ENCODE measurements around the gene POLR1A.

Gene POLR1A

DNA sequence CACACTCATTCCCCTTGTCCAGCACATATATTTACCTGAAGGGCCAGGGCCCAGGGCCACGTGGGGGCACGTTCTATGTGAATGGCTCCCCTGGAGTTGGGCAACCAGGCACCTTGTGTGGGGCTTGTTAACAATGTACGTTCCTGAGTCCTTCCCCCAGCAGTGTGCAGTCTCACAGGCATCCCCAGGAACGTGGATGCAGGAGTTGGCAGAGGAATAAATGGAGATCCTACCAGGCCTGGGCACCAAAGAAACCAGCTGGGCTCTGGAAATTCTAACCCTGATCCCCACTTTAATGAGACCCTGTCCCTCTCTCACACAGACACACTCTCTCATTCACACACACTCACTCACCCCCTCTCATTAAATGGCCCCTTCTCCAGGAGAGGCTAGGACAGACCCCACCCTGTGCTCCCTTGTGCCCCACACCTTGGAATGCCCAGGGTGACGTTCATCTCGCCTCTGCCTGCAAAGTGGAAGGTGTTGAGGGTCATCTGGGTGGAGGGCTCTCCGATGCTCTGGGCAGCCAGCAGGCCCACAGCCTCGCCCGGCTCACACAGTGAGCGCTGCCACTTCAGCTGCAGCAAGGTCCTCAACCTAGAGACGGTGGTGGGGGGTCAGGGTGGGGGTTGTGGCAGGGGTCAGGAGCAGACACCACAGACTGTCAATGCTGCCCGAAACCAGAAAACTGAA is 65.6 kb downstream of the POLR1A start:
- no peak overlapping the region for H3K9ac ChIP-seq (ENCODE audit: low read length)
- DNase-seq = no peak
- H3K4ac ChIP-seq (ENCODE audit: low read depth in 1 of 2, low read length in 2 of 2) = no peak overlapping the region
- no peak overlapping the region for H2BK15ac ChIP-seq (ENCODE audit: low read depth, poor library complexity, severe bottlenecking)
- H2BK12ac ChIP-seq (ENCODE audit: low read length in 2 of 2) = peak overlapping the region; percentile 27 to 59
- no peak overlapping the region for H2AK5ac ChIP-seq (ENCODE audit: low read length, severe bottlenecking)
- H3K4me1 ChIP-seq (ENCODE audit: control insufficient read depth, insufficient read depth, low read depth, low read length) = peaks cover 38% of the 10 kb centered on the region
- H3K36me3 ChIP-seq (ENCODE audit: control insufficient read depth in 1 of 2, insufficient read depth in 2 of 2, low read depth in 1 of 2, low read length in 2 of 2) = peaks cover 68 to 75% of the 10 kb centered on the region in 2 experiments
- WGBS = 96% methylated on average over 12 of the region's 12 CpGs
- no peak overlapping the region for H3K14ac ChIP-seq (ENCODE audit: low read length in 2 of 2)
- no peak overlapping the region for H2AFZ ChIP-seq (ENCODE audit: low read depth, low read length)
- no peak overlapping the region for H3K4me3 ChIP-seq (ENCODE audit: insufficient read depth in 1 of 2, low read depth in 1 of 2, low read length in 2 of 2)
- no peak overlapping the region for H2BK5ac ChIP-seq (ENCODE audit: low read depth, low read length, poor library complexity, severe bottlenecking)
- no peak overlapping the region for H3K27ac ChIP-seq (ENCODE audit: low read length, poor library complexity, severe bottlenecking)
- H3K9me3 ChIP-seq (ENCODE audit: control insufficient read depth, low read length) = no peaks in the 10 kb centered on the region
- H3K27me3 ChIP-seq (ENCODE audit: control insufficient read depth in 1 of 2, insufficient read depth in 1 of 2, low read length in 2 of 2) = no peaks in the 10 kb centered on the region
- no peaks in the 10 kb centered on the region for H3K79me1 ChIP-seq (replicated peaks; ENCODE audit: low read length, poor library complexity, severe bottlenecking)
- H4K8ac ChIP-seq (ENCODE audit: low read length) = peak overlapping the region; percentile 16
- peak overlapping the region; percentile 2 to 18 for H3K18ac ChIP-seq (ENCODE audit: low read depth in 1 of 2, low read length in 2 of 2)
- no peak overlapping the region for H2BK120ac ChIP-seq (ENCODE audit: low read depth, low read length)
- H3K4me2 ChIP-seq (ENCODE audit: low read length, poor library complexity, severe bottlenecking) = no peak overlapping the region
- H3K23ac ChIP-seq (ENCODE audit: low read length in 2 of 2) = no peak overlapping the region
- H4K91ac ChIP-seq (ENCODE audit: low read length) = no peak overlapping the region

- no peak overlapping the region for H2BK15ac ChIP-seq (ENCODE audit: low read depth, poor library complexity, severe bottlenecking)
- peak overlapping the region in 1 of 2 experiments; percentile 88 for H3K18ac ChIP-seq (ENCODE audit: low read depth in 1 of 2, low read length in 2 of 2)
- H3K23ac ChIP-seq (ENCODE audit: low read length in 2 of 2) = no peak overlapping the region
- H3K36me3 ChIP-seq (ENCODE audit: control insufficient read depth in 1 of 2, insufficient read depth in 2 of 2, low read depth in 1 of 2, low read length in 2 of 2) = peaks cover 60 to 71% of the 10 kb centered on the region in 2 experiments
- H3K4me3 ChIP-seq (ENCODE audit: insufficient read depth in 1 of 2, low read depth in 1 of 2, low read length in 2 of 2) = no peak overlapping the region
- no peaks in the 10 kb centered on the region for H3K9me3 ChIP-seq (ENCODE audit: control insufficient read depth, low read length)
- H3K4ac ChIP-seq (ENCODE audit: low read depth in 1 of 2, low read length in 2 of 2) = no peak overlapping the region
- H4K91ac ChIP-seq (ENCODE audit: low read length) = peak overlapping the region; percentile 8
- no peak overlapping the region for H2BK5ac ChIP-seq (ENCODE audit: low read depth, low read length, poor library complexity, severe bottlenecking)
- H2BK120ac ChIP-seq (ENCODE audit: low read depth, low read length) = no peak overlapping the region
- H3K4me1 ChIP-seq (ENCODE audit: control insufficient read depth, insufficient read depth, low read depth, low read length) = peaks cover 38% of the 10 kb centered on the region
- no peak overlapping the region for H3K9ac ChIP-seq (ENCODE audit: low read length)
- no peak overlapping the region for H4K8ac ChIP-seq (ENCODE audit: low read length)
- H3K4me2 ChIP-seq (ENCODE audit: low read length, poor library complexity, severe bottlenecking) = no peak overlapping the region
- no peaks in the 10 kb centered on the region for H3K27me3 ChIP-seq (ENCODE audit: control insufficient read depth in 1 of 2, insufficient read depth in 1 of 2, low read length in 2 of 2)
- H3K14ac ChIP-seq (ENCODE audit: low read length in 2 of 2) = no peak overlapping the region
- H2BK12ac ChIP-seq (ENCODE audit: low read length in 2 of 2) = peak overlapping the region in 1 of 2 experiments; percentile 7
- 95% methylated on average over 9 of the region's 9 CpGs for WGBS
- H3K27ac ChIP-seq (ENCODE audit: low read length, poor library complexity, severe bottlenecking) = no peak overlapping the region
- no peak for DNase-seq
- H2AFZ ChIP-seq (ENCODE audit: low read depth, low read length) = no peak overlapping the region
- peaks cover 2% of the 10 kb centered on the region for H3K79me1 ChIP-seq (replicated peaks; ENCODE audit: low read length, poor library complexity, severe bottlenecking)
- peak overlapping the region; percentile 24 for H2AK5ac ChIP-seq (ENCODE audit: low read length, severe bottlenecking)
Measured at GRCh38 chr2:86039178-86039962, 66.3 kb downstream of the POLR1A start.

DNA sequence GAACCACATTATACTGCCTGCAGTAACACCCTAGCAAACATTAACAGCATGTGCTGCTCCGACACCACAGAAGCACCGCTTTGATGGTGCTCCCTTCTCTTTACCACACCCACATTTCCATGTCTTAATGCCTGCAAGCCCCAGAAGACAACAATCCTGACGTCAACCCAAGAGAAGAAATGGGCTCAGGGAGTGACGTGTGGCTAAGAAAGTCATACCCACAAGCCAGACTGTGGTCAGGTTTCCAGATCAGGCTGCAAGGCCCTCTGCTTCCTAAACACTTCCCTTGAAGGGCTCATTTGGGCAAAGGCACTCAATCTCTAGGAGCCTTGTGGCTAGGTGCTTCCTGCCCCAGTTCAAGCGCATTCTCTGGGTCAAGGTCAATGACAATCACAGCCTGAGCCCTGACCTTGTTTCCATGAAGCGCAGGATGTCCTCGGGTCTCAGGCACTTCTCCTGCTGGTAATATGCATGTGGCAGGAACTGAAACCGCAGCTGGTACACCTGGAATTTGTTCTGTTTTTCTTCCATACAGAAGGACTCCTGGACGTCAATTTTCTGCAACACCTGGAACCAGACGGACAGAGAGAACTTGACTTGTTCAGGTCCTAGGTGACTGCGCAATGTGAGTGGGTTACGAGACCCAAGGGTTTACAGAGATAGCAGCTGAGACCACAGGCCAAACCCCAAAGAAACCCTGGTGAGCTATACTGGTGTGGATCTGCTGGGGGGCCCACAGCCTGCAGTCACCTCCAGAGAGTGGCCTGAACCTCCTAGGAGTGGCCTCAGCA is 67.2 kb downstream of the POLR1A start:
- peak; percentile 69 for DNase-seq
- Histone ChIP-seq H3K4me3 (ENCODE audit: insufficient read depth in 1 of 2, low read depth in 1 of 2, low read length in 2 of 2) (no peak overlapping the region), H4K8ac (ENCODE audit: low read length) (peak overlapping the region; percentile 62), H2BK12ac (ENCODE audit: low read length in 2 of 2) (peak overlapping the region; percentile 9 to 82), H3K4me1 (ENCODE audit: control insufficient read depth, insufficient read depth, low read depth, low read length) (peaks cover 38% of the 10 kb centered on the region), H3K36me3 (ENCODE audit: control insufficient read depth in 1 of 2, insufficient read depth in 2 of 2, low read depth in 1 of 2, low read length in 2 of 2) (peaks cover 60 to 71% of the 10 kb centered on the region in 2 experiments), H3K14ac (ENCODE audit: low read length in 2 of 2) (peak overlapping the region in 1 of 2 experiments; percentile 44), H3K4me2 (ENCODE audit: low read length, poor library complexity, severe bottlenecking) (no peak overlapping the region), H3K9me3 (ENCODE audit: control insufficient read depth, low read length) (no peaks in the 10 kb centered on the region), H2AK5ac (ENCODE audit: low read length, severe bottlenecking) (peak overlapping the region; percentile 55), H2BK5ac (ENCODE audit: low read depth, low read length, poor library complexity, severe bottlenecking) (no peak overlapping the region), H3K79me1 (replicated peaks; ENCODE audit: low read length, poor library complexity, severe bottlenecking) (peaks cover 8% of the 10 kb centered on the region), H3K4ac (ENCODE audit: low read depth in 1 of 2, low read length in 2 of 2) (peak overlapping the region in 1 of 2 experiments; percentile 76), H3K9ac (ENCODE audit: low read length) (peak overlapping the region; percentile 84), H3K27me3 (ENCODE audit: control insufficient read depth in 1 of 2, insufficient read depth in 1 of 2, low read length in 2 of 2) (no peaks in the 10 kb centered on the region), H2BK120ac (ENCODE audit: low read depth, low read length) (no peak overlapping the region), H4K91ac (ENCODE audit: low read length) (peak overlapping the region; percentile 56), H2AFZ (ENCODE audit: low read depth, low read length) (no peak overlapping the region), H3K23ac (ENCODE audit: low read length in 2 of 2) (no peak overlapping the region), H3K18ac (ENCODE audit: low read depth in 1 of 2, low read length in 2 of 2) (peak overlapping the region; percentile 10 to 88), H3K27ac (ENCODE audit: low read length, poor library complexity, severe bottlenecking) (peak overlapping the region; percentile 96), H2BK15ac (ENCODE audit: low read depth, poor library complexity, severe bottlenecking) (no peak overlapping the region)
- WGBS = 93% methylated on average over 12 of the region's 12 CpGs
